GM12891 (cell line): Measurements from ENCODE around the gene GPC3.

Source experiments
- PAX5 ChIP-seq: IDR thresholded peaks from 2 replicates; pipeline ENCODE4 v1.6.1; 2011; ENCODE audit warnings: low read length, moderate library complexity, mild to moderate bottlenecking; ENCODE audit not compliant: insufficient read depth, severe bottlenecking
- POLR2A ChIP-seq: IDR thresholded peaks from 2 replicates; pipeline ENCODE4 v1.6.1; 2011; ENCODE audit warnings: low read depth, low read length, control low read depth
- POLR2AphosphoS5 ChIP-seq: IDR thresholded peaks from 2 replicates; pipeline ENCODE4 v1.6.1; 2011; ENCODE audit warnings: low read depth, low read length, control low read depth
- SPI1 ChIP-seq: IDR thresholded peaks from 2 replicates; pipeline ENCODE4 v1.6.1; 2011; ENCODE audit warnings: low read depth, low read length, control low read depth
- TAF1 ChIP-seq: IDR thresholded peaks from 2 replicates; pipeline ENCODE4 v1.6.1; 2011; ENCODE audit warnings: low read depth, low read length, control low read depth

DNA sequence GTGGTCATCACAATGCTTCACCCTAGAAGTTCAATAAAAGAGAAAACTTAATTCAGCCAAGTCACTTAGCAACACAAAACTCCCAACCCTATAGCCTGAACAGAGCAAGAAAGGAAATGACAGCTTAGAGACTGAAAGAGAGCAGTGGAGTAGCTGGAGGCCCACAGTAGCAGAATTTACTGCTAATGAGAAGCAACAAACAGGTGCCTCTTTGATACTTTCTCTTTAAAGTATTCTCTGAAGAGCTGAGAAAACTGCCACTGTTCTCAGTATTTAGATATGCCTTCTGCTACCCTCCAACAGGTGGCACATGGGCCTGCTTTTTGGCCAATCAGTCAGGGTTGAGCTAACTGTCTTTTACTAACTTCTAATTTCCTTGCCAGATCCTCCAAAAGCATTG is 240.0 kb downstream of the GPC3 start:
- TF ChIP-seq POLR2A: no peak
- no peak for TF ChIP-seq POLR2AphosphoS5
- no peak for TF ChIP-seq PAX5
- TF ChIP-seq TAF1: no peak
- no peak for TF ChIP-seq SPI1
